AG09309 (cell line): ENCODE measurements around the gene MGST3.

Source experiments
- DNase-seq: peaks from one replicate; pipeline ENCODE4 v3.0.0-alpha.2; 2010; ENCODE audit warnings: low read depth
- H3K4me3 ChIP-seq: 2 replicates; pipeline ENCODE4 v1.5.1; 2011; ENCODE audit warnings: mild to moderate bottlenecking, low read depth, low read length, moderate library complexity; ENCODE audit not compliant: control insufficient read depth
- CTCF ChIP-seq: IDR thresholded peaks from 2 replicates; pipeline ENCODE4 v1.5.1; 2011; ENCODE audit warnings: mild to moderate bottlenecking, low read depth, low read length, inconsistent platforms; ENCODE audit not compliant: insufficient read depth, control insufficient read depth; ENCODE audit errors: missing control alignments

The MGST3 gene

GRCh38 chr1:165612062-165612461 is 19.0 kb upstream of the MGST3 start:
- no peak overlapping the region for H3K4me3 ChIP-seq
- TF ChIP-seq CTCF: no peak
- DNase-seq: no peak

GRCh38 chr1:165616054-165616612 is 14.9 kb upstream of the MGST3 start:
- DNase-seq: no peak
- H3K4me3 ChIP-seq: no peak overlapping the region
- TF ChIP-seq CTCF: no peak

GRCh38 chr1:165616987-165617546 is 14.0 kb upstream of the MGST3 start:
- H3K4me3 ChIP-seq: no peak overlapping the region
- DNase-seq: no peak
- TF ChIP-seq CTCF: no peak

- no peak for TF ChIP-seq CTCF
- DNase-seq: no peak
- H3K4me3 ChIP-seq: no peak overlapping the region
Observed at GRCh38 chr1:165619647-165620151, 11.3 kb upstream of the MGST3 start.

GRCh38 chr1:165623624-165624023 is 7.4 kb upstream of the MGST3 start:
- no peak overlapping the region for H3K4me3 ChIP-seq
- no peak for TF ChIP-seq CTCF
- DNase-seq: no peak

GRCh38 chr1:165624441-165624840 is 6.6 kb upstream of the MGST3 start:
- no peak for TF ChIP-seq CTCF
- DNase-seq: no peak
- no peak overlapping the region for H3K4me3 ChIP-seq
